ENCODE data around the gene GAMT. TPM values are rescaled to one million over a fixed set of nuclear protein-coding genes. Genes with fewer than 3 reads are reported as not detected.

Gene GAMT
- total RNA-seq, 3 donors from 2014 or later, result 1.6 to 7.0 (median 2.1) TPM

- Histone ChIP-seq H3K4me1 (ENCODE audit: low read depth) (peaks cover 55% of the 10 kb centered on the region), H3K9me3 (no peaks in the 10 kb centered on the region), H3K4me3 (no peak overlapping the region), H3K36me3 (ENCODE audit: low read depth) (peaks cover 3% of the 10 kb centered on the region)
- ATAC-seq (no peak), DNase-seq (peak in 1 of 3 donors; percentile 63)
- intact Hi-C loops (cut with DNase I, micrococcal nuclease), result no loop called here
- no peak for TF ChIP-seq CTCF (IDR thresholded peaks at IDR 0.05)
Measured at GRCh38 chr19:1412995-1413800, 11.9 kb upstream of the GAMT start.

- ATAC-seq (no peak), DNase-seq (peak in 1 of 3 donors; percentile 47)
- intact Hi-C loops (cut with DNase I, micrococcal nuclease), result no loop called here
- Histone ChIP-seq H3K4me3 (no peak overlapping the region), H3K4me1 (ENCODE audit: low read depth) (peaks cover 55% of the 10 kb centered on the region), H3K36me3 (ENCODE audit: low read depth) (peaks cover 3% of the 10 kb centered on the region), H3K9me3 (no peaks in the 10 kb centered on the region)
- TF ChIP-seq CTCF (IDR thresholded peaks at IDR 0.05), result no peak
Measured at GRCh38 chr19:1412323-1412923, 11.1 kb upstream of the GAMT start.

GRCh38 chr19:1411255-1412191 lies 10.2 kb upstream of the GAMT start:
- ATAC-seq (no peak), DNase-seq (peak in 1 of 3 donors; percentile 66)
- peaks cover 3% of the 10 kb centered on the region for H3K36me3 ChIP-seq (ENCODE audit: low read depth)
- no peaks in the 10 kb centered on the region for H3K9me3 ChIP-seq
- intact Hi-C loops (cut with DNase I, micrococcal nuclease), result no loop called here
- H3K4me1 ChIP-seq (ENCODE audit: low read depth), result peaks cover 55% of the 10 kb centered on the region
- H3K4me3 ChIP-seq, result no peak overlapping the region
- TF ChIP-seq CTCF (IDR thresholded peaks at IDR 0.05), result no peak

GRCh38 chr19:1410789-1411188 lies 9.4 kb upstream of the GAMT start:
- DNase-seq, result no peak
- Histone ChIP-seq H3K4me1 (ENCODE audit: low read depth) (peaks cover 50% of the 10 kb centered on the region), H3K36me3 (ENCODE audit: low read depth) (peaks cover 3% of the 10 kb centered on the region), H3K4me3 (no peak overlapping the region), H3K9me3 (no peaks in the 10 kb centered on the region)
- intact Hi-C loops (cut with DNase I, micrococcal nuclease), result no loop called here
- ATAC-seq, result no peak
- TF ChIP-seq CTCF (IDR thresholded peaks at IDR 0.05), result no peak

GRCh38 chr19:1410136-1410786 lies 8.9 kb upstream of the GAMT start:
- Histone ChIP-seq H3K4me3 (no peak overlapping the region), H3K4me1 (ENCODE audit: low read depth) (peaks cover 45% of the 10 kb centered on the region), H3K36me3 (ENCODE audit: low read depth) (peaks cover 3% of the 10 kb centered on the region), H3K9me3 (no peaks in the 10 kb centered on the region)
- intact Hi-C loops (cut with DNase I, micrococcal nuclease), result no loop called here
- peak in 1 of 3 donors; percentile 55 for DNase-seq
- no peak for ATAC-seq
- no peak for TF ChIP-seq CTCF (IDR thresholded peaks at IDR 0.05)

All from mucosa of descending colon (tissue), 3 donors.